Peyer's patch (tissue), 4 donors: Measurements from ENCODE around the gene HMCN1.

Source experiments
- POLR2A ChIP-seq, 2 donors: fragments of 450-650 bp; IDR thresholded peaks; one replicate each; pipeline ENCODE4 v1.5.1; 2017; ENCODE audit warnings: antibody characterized with exemption in 2 of 2, mild to moderate bottlenecking in 2 of 2, moderate library complexity in 2 of 2
- TF ChIP-seq, protein P1 (sequence below), 6 experiments: fragments of 450-650 bp in 4 of 6; fragments of 200-600 bp in 2 of 6; sonication (generic) in 1 of 6; IDR thresholded peaks; one replicate each; pipeline ENCODE4 v1.5.1; 2017 to 2019; ENCODE audit warnings: antibody characterized with exemption in 6 of 6, mild to moderate bottlenecking in 3 of 6, moderate library complexity in 1 of 6

DNA sequence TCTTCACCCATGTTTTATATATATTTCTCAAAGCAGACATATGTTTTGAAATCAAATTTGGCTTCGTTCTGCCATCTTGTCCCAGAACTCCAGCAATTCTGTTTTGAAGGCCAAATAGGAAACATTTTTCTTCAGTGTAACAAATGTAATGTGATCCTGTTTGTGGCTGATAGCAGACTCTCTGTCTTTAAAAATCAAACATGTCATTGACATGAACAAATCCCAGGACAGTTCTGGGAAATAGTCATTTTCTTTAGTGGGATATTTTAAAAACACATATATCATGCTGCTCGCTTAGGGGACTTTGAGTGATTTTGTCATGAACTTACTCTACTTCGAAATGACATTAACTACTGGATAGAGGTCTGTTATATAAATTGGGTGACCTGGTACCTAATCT lies 51.4 kb downstream of the HMCN1 start:
- no peak for TF ChIP-seq POLR2A (IDR thresholded peaks at IDR 0.05)
- TF ChIP-seq, protein P1, sequence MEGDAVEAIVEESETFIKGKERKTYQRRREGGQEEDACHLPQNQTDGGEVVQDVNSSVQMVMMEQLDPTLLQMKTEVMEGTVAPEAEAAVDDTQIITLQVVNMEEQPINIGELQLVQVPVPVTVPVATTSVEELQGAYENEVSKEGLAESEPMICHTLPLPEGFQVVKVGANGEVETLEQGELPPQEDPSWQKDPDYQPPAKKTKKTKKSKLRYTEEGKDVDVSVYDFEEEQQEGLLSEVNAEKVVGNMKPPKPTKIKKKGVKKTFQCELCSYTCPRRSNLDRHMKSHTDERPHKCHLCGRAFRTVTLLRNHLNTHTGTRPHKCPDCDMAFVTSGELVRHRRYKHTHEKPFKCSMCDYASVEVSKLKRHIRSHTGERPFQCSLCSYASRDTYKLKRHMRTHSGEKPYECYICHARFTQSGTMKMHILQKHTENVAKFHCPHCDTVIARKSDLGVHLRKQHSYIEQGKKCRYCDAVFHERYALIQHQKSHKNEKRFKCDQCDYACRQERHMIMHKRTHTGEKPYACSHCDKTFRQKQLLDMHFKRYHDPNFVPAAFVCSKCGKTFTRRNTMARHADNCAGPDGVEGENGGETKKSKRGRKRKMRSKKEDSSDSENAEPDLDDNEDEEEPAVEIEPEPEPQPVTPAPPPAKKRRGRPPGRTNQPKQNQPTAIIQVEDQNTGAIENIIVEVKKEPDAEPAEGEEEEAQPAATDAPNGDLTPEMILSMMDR (IDR thresholded peaks at IDR 0.05) = no peak
